Measurements from ENCODE around the gene CARD19. TPM values are rescaled to one million over a fixed set of nuclear protein-coding genes. Genes with fewer than 3 reads are reported as not detected.

Gene CARD19
- total and polyA plus RNA-seq, 2 of the 8 experiments (the other 6 are each of a cell fraction or from before 2014, with no cell fraction given): 21.2 to 112 TPM

DNA sequence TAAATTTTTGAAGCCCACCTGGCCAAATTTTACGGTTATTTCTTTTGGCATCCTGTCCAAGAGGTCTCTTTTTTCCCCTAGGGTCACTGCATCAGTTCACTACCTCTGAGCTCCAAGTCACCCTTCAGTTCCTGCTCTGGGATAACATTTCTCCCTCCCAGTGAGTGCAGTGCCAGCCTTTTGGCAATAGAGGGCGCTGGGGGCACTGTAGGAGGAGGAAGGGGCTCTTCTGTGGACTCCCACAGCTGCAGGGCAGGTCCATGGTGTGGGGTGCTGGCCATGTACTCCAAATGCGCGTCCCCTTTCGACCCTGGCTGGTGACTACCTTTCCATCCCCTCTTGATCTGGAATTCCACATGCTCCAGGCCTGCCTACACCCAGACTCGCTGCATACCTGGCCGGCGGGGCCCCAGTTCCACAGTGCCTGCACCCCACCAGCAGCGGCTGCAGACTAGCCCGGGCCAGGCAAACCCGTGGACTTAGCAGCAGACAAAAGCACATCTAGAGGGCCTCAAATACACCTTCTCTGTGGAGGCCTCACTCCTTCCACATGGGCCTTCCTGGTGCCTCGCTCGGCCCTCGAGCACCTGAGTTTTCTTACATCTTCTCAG, 58.4 kb downstream of the CARD19 start:
- FAIRE-seq (peak; percentile 77), DNase-seq (ENCODE audit: low read depth in 1 of 2, low spot score in 2 of 2) (peak in 1 of 2 experiments; percentile 84)
- no peak overlapping the region for H2BK12ac ChIP-seq (ENCODE audit: low read depth, low read length)
- no peak overlapping the region for H3K18ac ChIP-seq (ENCODE audit: extremely low read depth, low read length)
- no peaks in the 10 kb centered on the region for H4K20me1 ChIP-seq (replicated peaks in 1 of 2; ENCODE audit: control insufficient read depth in 1 of 2, insufficient read depth in 2 of 2, low read length in 2 of 2)
- H3K9me3 ChIP-seq (ENCODE audit: insufficient read depth in 2 of 2, low read depth in 1 of 2, low read length in 1 of 2): no peaks in the 10 kb centered on the region
- H3K4me3 ChIP-seq (ENCODE audit: extremely low read depth in 1 of 4, insufficient read depth in 2 of 4, low read depth in 3 of 4, low read length in 4 of 4): no peak overlapping the region
- no peak overlapping the region for H3K56ac ChIP-seq (replicated peaks; ENCODE audit: insufficient read length, low read depth, low read length)
- no peak overlapping the region for H3K27ac ChIP-seq (ENCODE audit: low read depth, low read length)
- no peak overlapping the region for H3K4ac ChIP-seq (replicated peaks; ENCODE audit: insufficient read length, low read depth, low read length)
- H3K9ac ChIP-seq (replicated peaks in 1 of 4; ENCODE audit: extremely low read depth in 1 of 4, low read depth in 3 of 4, low read length in 3 of 4): no peak overlapping the region
- H2BK20ac ChIP-seq (ENCODE audit: low read length): no peak overlapping the region
- no peaks in the 10 kb centered on the region for H3K27me3 ChIP-seq (replicated peaks in 1 of 4; ENCODE audit: control insufficient read depth in 3 of 4, extremely low read depth in 1 of 4, insufficient read depth in 3 of 4, low read length in 3 of 4)
- no peak overlapping the region for H2AK5ac ChIP-seq (ENCODE audit: low read depth, low read length)
- H2BK15ac ChIP-seq (ENCODE audit: low read length): no peak overlapping the region
- TF ChIP-seq HDAC2 (IDR thresholded peaks at IDR 0.05; ENCODE audit: borderline replicate concordance in 1 of 2, low read depth in 2 of 2, low read length in 2 of 2) (no peak), RAD21 (IDR thresholded peaks at IDR 0.05 in 1 of 2, conservative IDR thresholded peaks at IDR 0.05 in 1 of 2; ENCODE audit: low read depth in 2 of 2, low read length in 2 of 2) (peak; percentile 71 to 77)
- TF ChIP-seq, protein P1, sequence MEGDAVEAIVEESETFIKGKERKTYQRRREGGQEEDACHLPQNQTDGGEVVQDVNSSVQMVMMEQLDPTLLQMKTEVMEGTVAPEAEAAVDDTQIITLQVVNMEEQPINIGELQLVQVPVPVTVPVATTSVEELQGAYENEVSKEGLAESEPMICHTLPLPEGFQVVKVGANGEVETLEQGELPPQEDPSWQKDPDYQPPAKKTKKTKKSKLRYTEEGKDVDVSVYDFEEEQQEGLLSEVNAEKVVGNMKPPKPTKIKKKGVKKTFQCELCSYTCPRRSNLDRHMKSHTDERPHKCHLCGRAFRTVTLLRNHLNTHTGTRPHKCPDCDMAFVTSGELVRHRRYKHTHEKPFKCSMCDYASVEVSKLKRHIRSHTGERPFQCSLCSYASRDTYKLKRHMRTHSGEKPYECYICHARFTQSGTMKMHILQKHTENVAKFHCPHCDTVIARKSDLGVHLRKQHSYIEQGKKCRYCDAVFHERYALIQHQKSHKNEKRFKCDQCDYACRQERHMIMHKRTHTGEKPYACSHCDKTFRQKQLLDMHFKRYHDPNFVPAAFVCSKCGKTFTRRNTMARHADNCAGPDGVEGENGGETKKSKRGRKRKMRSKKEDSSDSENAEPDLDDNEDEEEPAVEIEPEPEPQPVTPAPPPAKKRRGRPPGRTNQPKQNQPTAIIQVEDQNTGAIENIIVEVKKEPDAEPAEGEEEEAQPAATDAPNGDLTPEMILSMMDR (IDR thresholded peaks at IDR 0.05; ENCODE audit: control extremely low read depth in 1 of 3, insufficient read depth in 1 of 3, low read depth in 1 of 3, low read length in 3 of 3): peak; percentile 82 to 89 (median 89)
- H4K5ac ChIP-seq (ENCODE audit: insufficient read length, low read depth, low read length): no peak overlapping the region
- no peak overlapping the region for H3K4me2 ChIP-seq (ENCODE audit: insufficient read depth in 1 of 2, low read depth in 2 of 2, low read length in 2 of 2)
- H2BK5ac ChIP-seq (ENCODE audit: low read depth, low read length): no peak overlapping the region
- CTCF ChIA-PET (ENCODE audit: partially characterized antibody): interaction anchor here (0.5 to 5.6 kb wide), 50 partner anchors 8 to 438 kb away, joined by 3 to 74 read pairs (median 4); no protein-coding TSS in a partner anchor
- H2BK120ac ChIP-seq (replicated peaks; ENCODE audit: low read depth, low read length): no peak overlapping the region
- H2AFZ ChIP-seq (ENCODE audit: low read length): peak overlapping the region; percentile 58; the same call in 1 of the 2 replicates
- H3K14ac ChIP-seq (ENCODE audit: insufficient read length): no peak overlapping the region
- H4K91ac ChIP-seq (replicated peaks; ENCODE audit: insufficient read length, low read length): no peak overlapping the region
- WGBS, 2 experiments (ENCODE audit: extremely low coverage in 1 of 2, insufficient coverage in 1 of 2, insufficient read length in 1 of 2, insufficient replicate concordance in 2 of 2, low coverage in 1 of 2, low lambda C conversion rate in 2 of 2, missing lambda C conversion rate in 1 of 2): 76% methylated on average over 14 of the region's 14 CpGs; no CpG with 5 or more reads in 1 of the 2 experiments
- H3K36me3 ChIP-seq (ENCODE audit: control insufficient read depth in 2 of 4, insufficient read depth in 4 of 4, low read length in 3 of 4): no peaks in the 10 kb centered on the region; a peak in 1 of 8 replicates
- no peaks in the 10 kb centered on the region for H3K4me1 ChIP-seq (replicated peaks in 1 of 4; ENCODE audit: control insufficient read depth in 3 of 4, insufficient read depth in 4 of 4, low read length in 3 of 4)
- H4K8ac ChIP-seq (ENCODE audit: extremely low read depth, insufficient read depth, low read length): no peak overlapping the region
- no peaks in the 10 kb centered on the region for H3K79me1 ChIP-seq (ENCODE audit: low read depth, low read length)
- no peaks in the 10 kb centered on the region for H3K79me2 ChIP-seq (ENCODE audit: control insufficient read depth in 1 of 2, insufficient read depth in 2 of 2, low read length in 2 of 2)
- H3K23ac ChIP-seq (ENCODE audit: insufficient read length): no peak overlapping the region
- POLR2A ChIA-PET (ENCODE audit: partially characterized antibody): interaction anchor here (0.8 to 1.0 kb wide), 2 partner anchors 8 to 20 kb away, joined by 3 read pairs; partner anchors contain the start of gene NINJ1
- no peaks in the 10 kb centered on the region for H3K23me2 ChIP-seq (ENCODE audit: low read depth, low read length)

Data from H1 (cell line).